ENCODE measurements around the gene WNT2B.

WNT2B gene

GRCh38 chr1:112505878-112506277 is 2.9 kb upstream of the WNT2B start:
- no peak for DNase-seq

- no peak for DNase-seq
Measured at GRCh38 chr1:112506306-112506705, 2.5 kb upstream of the WNT2B start.

GRCh38 chr1:112506731-112507130 is 2.0 kb upstream of the WNT2B start:
- no peak for DNase-seq

- no peak for DNase-seq
Measured at GRCh38 chr1:112507336-112507735, 1.4 kb upstream of the WNT2B start.

- no peak for DNase-seq
Measured at GRCh38 chr1:112507921-112508277, 866 bp upstream of the WNT2B start.

GRCh38 chr1:112509005-112509659 is 367 bp downstream of the WNT2B start:
- no peak for DNase-seq

- no peak for DNase-seq
Measured at GRCh38 chr1:112509660-112510178, 954 bp downstream of the WNT2B start.

- DNase-seq: no peak
Measured at GRCh38 chr1:112510340-112510739, 1.6 kb downstream of the WNT2B start.

- no peak for DNase-seq
Measured at GRCh38 chr1:112511897-112512296, 3.1 kb downstream of the WNT2B start.

- DNase-seq: no peak
Measured at GRCh38 chr1:112513112-112513870, 4.5 kb downstream of the WNT2B start.

GRCh38 chr1:112514901-112515300 is 6.1 kb downstream of the WNT2B start:
- no peak for DNase-seq

- no peak for DNase-seq
Measured at GRCh38 chr1:112515311-112516009, 6.7 kb downstream of the WNT2B start.

GRCh38 chr1:112516141-112516540 is 7.4 kb downstream of the WNT2B start:
- DNase-seq: no peak

- DNase-seq: no peak
Measured at GRCh38 chr1:112517231-112517630, 8.5 kb downstream of the WNT2B start.

- no peak for DNase-seq
Measured at GRCh38 chr1:112517646-112518045, 8.9 kb downstream of the WNT2B start.

GRCh38 chr1:112518186-112518585 is 9.4 kb downstream of the WNT2B start:
- no peak for DNase-seq

- no peak for DNase-seq
Measured at GRCh38 chr1:112520166-112520565, 11.4 kb downstream of the WNT2B start.

- DNase-seq: no peak
Measured at GRCh38 chr1:112522621-112523020, 13.9 kb downstream of the WNT2B start.

GRCh38 chr1:112524251-112524650 is 15.5 kb downstream of the WNT2B start:
- no peak for DNase-seq

- DNase-seq: no peak
Measured at GRCh38 chr1:112524986-112525385, 16.2 kb downstream of the WNT2B start.

- DNase-seq: no peak
Measured at GRCh38 chr1:112527266-112528010, 18.7 kb downstream of the WNT2B start.

- no peak for DNase-seq
Measured at GRCh38 chr1:112528076-112528475, 19.3 kb downstream of the WNT2B start.

GRCh38 chr1:112529301-112529700 is 20.5 kb downstream of the WNT2B start:
- DNase-seq: no peak
